Hepatocyte (in vitro differentiated cells): ENCODE results near the gene LSM4.

Experiments
- CTCF ChIP-seq: fragments of 200-600 bp; sonication (generic); IDR thresholded peaks from 2 replicates; pipeline ENCODE4 v1.5.1; 2016; ENCODE audit warnings: antibody characterized with exemption, mild to moderate bottlenecking; ENCODE audit not compliant: poor library complexity
- EZH2 ChIP-seq: fragments of 200-600 bp; sonication (generic); IDR thresholded peaks from 2 replicates; pipeline ENCODE4 v1.6.1; 2016; ENCODE audit warnings: antibody characterized with exemption, mild to moderate bottlenecking, borderline replicate concordance
- EZH2phosphoT487 ChIP-seq: fragments of 200-600 bp; sonication (generic); IDR thresholded peaks from one replicate; pipeline ENCODE4 v1.6.1; 2018; ENCODE audit warnings: antibody characterized with exemption, mild to moderate bottlenecking, low read depth, moderate library complexity; ENCODE audit not compliant: unreplicated experiment, severe bottlenecking

GRCh38 chr19:18342090-18342632 is 19.3 kb upstream of the LSM4 start:
- TF ChIP-seq CTCF (no peak), EZH2 (no peak), EZH2phosphoT487 (no peak)
